Body of pancreas (tissue), 4 donors: ENCODE data around the gene NOTCH2. TPM values are rescaled to one million over a fixed set of nuclear protein-coding genes. Genes with fewer than 3 reads are reported as not detected.

Experiments
- ATAC-seq: fragments of 150-250 bp; one replicate; pipeline ENCODE4 v1.9.1; 2016
- DNase-seq, 4 donors: peaks; one replicate each; pipeline ENCODE4 v3.0.0-alpha.2; 2019
- H3K27ac ChIP-seq, 4 donors: fragments of 200-600 bp; sonication (generic); 1 replicate in 3 of 4; 2 replicates in 1 of 4; pipeline versions ENCODE4 v1.5.1 to v1.6.1; 2016 to 2019; ENCODE audit warnings: mild to moderate bottlenecking in 1 of 4, mixed read lengths in 1 of 4, moderate library complexity in 1 of 4
- H3K27me3 ChIP-seq, 2 donors: fragments of 200-600 bp; sonication (generic); one replicate each; pipeline ENCODE4 v1.6.0; 2016; ENCODE audit warnings: mild to moderate bottlenecking in 1 of 2
- H3K36me3 ChIP-seq, 2 donors: fragments of 200-600 bp; sonication (generic); replicated peaks in 1 of 2; 2 replicates each; pipeline ENCODE4 v1.5.1; 2016; ENCODE audit warnings: low read depth in 2 of 2; ENCODE audit not compliant: insufficient read depth in 1 of 2
- H3K4me1 ChIP-seq: fragments of 200-600 bp; sonication (generic); one replicate; pipeline ENCODE4 v1.6.0; 2016
- H3K4me3 ChIP-seq, 2 donors: fragments of 200-600 bp; sonication (generic); 1 replicate in 1 of 2; 2 replicates in 1 of 2; pipeline ENCODE4 v1.5.1; 2016 to 2019
- H3K9me3 ChIP-seq, 3 donors: fragments of 200-600 bp; sonication (generic); 1 replicate in 2 of 3; 2 replicates in 1 of 3; pipeline ENCODE4 v1.5.1; 2016
- CTCF ChIP-seq, 7 experiments: fragments of 450-650 bp in 4 of 7; fragments of 200-600 bp in 3 of 7; sonication (generic) in 3 of 7; IDR thresholded peaks; one replicate each; pipeline ENCODE4 v1.5.1; 2016 to 2019; ENCODE audit warnings: antibody characterized with exemption in 7 of 7
- POLR2A ChIP-seq, 3 donors: fragments of 450-650 bp; IDR thresholded peaks; one replicate each; pipeline ENCODE4 v1.6.1; 2016; ENCODE audit warnings: antibody characterized with exemption in 3 of 3, mild to moderate bottlenecking in 2 of 3
- whole genome bisulfite sequencing, 2 donors: methylation state at CpG; one replicate each; pipeline ENCODE4 v1.1.5; 2017; 5-methylcytosine and 5-hydroxymethylcytosine counted together
- intact Hi-C: fragments of 100-400 bp; cut with DNase I; formaldehyde crosslinking; loops from one replicate; pipeline ENCODE4 v1.15.1; 2023
- total RNA-seq, 2 donors: library from RNA; depleted of rRNA; stranded (reverse); fragments of >200 nt; gene quantifications; one replicate each; pipeline ENCODE4 v1.1.0, GENCODE V29; 2016

Gene NOTCH2
- total RNA-seq, 2 donors from 2014 or later, result 39.6 to 65.9 TPM

GRCh38 chr1:119871881-119872280 is 197.6 kb downstream of the NOTCH2 start:
- WGBS, 2 donors, result 79 to 83% methylated on average over 4 of the region's 4 CpGs
- intact Hi-C loops, result no loop called here
- ATAC-seq, result no peak

GRCh38 chr1:119870917-119871596 is 198.4 kb downstream of the NOTCH2 start:
- Histone ChIP-seq H3K9me3 (no peaks in the 10 kb centered on the region), H3K36me3 (no peaks in the 10 kb centered on the region), H3K4me1 (peaks cover 6% of the 10 kb centered on the region), H3K27ac (no peak overlapping the region), H3K27me3 (no peaks in the 10 kb centered on the region), H3K4me3 (no peak overlapping the region)
- WGBS, 2 donors, result 34 to 40% methylated on average over 20 of the region's 20 CpGs
- ATAC-seq (peak; percentile 90), DNase-seq (peak; percentile 75 to 88 (median 82))
- intact Hi-C loops, result no loop called here
- no peak for TF ChIP-seq POLR2A (IDR thresholded peaks at IDR 0.05)
- TF ChIP-seq CTCF (IDR thresholded peaks at IDR 0.05), result peak; percentile 68 to 90 (median 83)

More at GRCh38 chr1:119871881-119872280, 197.6 kb downstream of the NOTCH2 start:
- no peaks in the 10 kb centered on the region for H3K27me3 ChIP-seq
- peaks cover 6% of the 10 kb centered on the region for H3K4me1 ChIP-seq
- DNase-seq, result no peak
- H3K27ac ChIP-seq, result no peak overlapping the region
- no peak overlapping the region for H3K4me3 ChIP-seq
- no peaks in the 10 kb centered on the region for H3K36me3 ChIP-seq
- no peaks in the 10 kb centered on the region for H3K9me3 ChIP-seq
- TF ChIP-seq CTCF (IDR thresholded peaks at IDR 0.05), result no peak
- no peak for TF ChIP-seq POLR2A (IDR thresholded peaks at IDR 0.05)

- Histone ChIP-seq H3K27me3 (no peaks in the 10 kb centered on the region), H3K9me3 (no peaks in the 10 kb centered on the region), H3K36me3 (no peaks in the 10 kb centered on the region), H3K4me3 (no peak overlapping the region), H3K4me1 (peaks cover 6% of the 10 kb centered on the region), H3K27ac (no peak overlapping the region)
- ATAC-seq (no peak), DNase-seq (no peak)
- intact Hi-C loops, result no loop called here
- TF ChIP-seq CTCF (IDR thresholded peaks at IDR 0.05) (no peak), POLR2A (IDR thresholded peaks at IDR 0.05) (no peak)
- 33 to 37% methylated on average over 1 of the region's 1 CpG for whole genome bisulfite sequencing, 2 donors
Observed at GRCh38 chr1:119869995-119870394, 199.5 kb downstream of the NOTCH2 start.

GRCh38 chr1:119868176-119868575 is 201.3 kb downstream of the NOTCH2 start:
- no peak overlapping the region for H3K4me3 ChIP-seq
- DNase-seq, result peak in 1 of 4 donors; percentile 11

More at GRCh38 chr1:119868176-119868575, 201.3 kb downstream of the NOTCH2 start:
- ATAC-seq, result no peak
- Histone ChIP-seq H3K27ac (no peak overlapping the region), H3K27me3 (no peaks in the 10 kb centered on the region), H3K9me3 (no peaks in the 10 kb centered on the region), H3K36me3 (no peaks in the 10 kb centered on the region), H3K4me1 (peaks cover 6% of the 10 kb centered on the region)
- WGBS, 2 donors, result 75 to 85% methylated on average over 2 of the region's 2 CpGs
- intact Hi-C loops, result no loop called here
- no peak for TF ChIP-seq CTCF (IDR thresholded peaks at IDR 0.05)
- TF ChIP-seq POLR2A (IDR thresholded peaks at IDR 0.05), result no peak
